ENCODE measurements around the gene ASIC4.

ASIC4 gene

GRCh38 chr2:219513787-219514186, 495 bp upstream of the ASIC4 start:
- H3K27ac ChIP-seq (ENCODE audit: low read depth, low read length) = no peak overlapping the region
- H3K9ac ChIP-seq (ENCODE audit: low read length in 5 of 5) = no peak overlapping the region
- H3K4me3 ChIP-seq (ENCODE audit: low read depth in 1 of 5, low read length in 5 of 5) = no peak overlapping the region
- H3K4me1 ChIP-seq (ENCODE audit: control insufficient read depth in 5 of 5, insufficient read depth in 5 of 5, low read length in 5 of 5) = peaks cover 0 to 32% (median 12%) of the 10 kb centered on the region in 5 donors
- H3K36me3 ChIP-seq (ENCODE audit: control insufficient read depth in 5 of 5, insufficient read depth in 5 of 5, low read length in 5 of 5) = no peaks in the 10 kb centered on the region
- peaks cover 27 to 77% (median 71%) of the 10 kb centered on the region in 5 donors for H3K27me3 ChIP-seq (ENCODE audit: control insufficient read depth in 5 of 5, insufficient read depth in 4 of 5, low read length in 5 of 5)
- H3K9me3 ChIP-seq (ENCODE audit: control insufficient read depth in 5 of 5, low read length in 5 of 5) = no peaks in the 10 kb centered on the region

DNA sequence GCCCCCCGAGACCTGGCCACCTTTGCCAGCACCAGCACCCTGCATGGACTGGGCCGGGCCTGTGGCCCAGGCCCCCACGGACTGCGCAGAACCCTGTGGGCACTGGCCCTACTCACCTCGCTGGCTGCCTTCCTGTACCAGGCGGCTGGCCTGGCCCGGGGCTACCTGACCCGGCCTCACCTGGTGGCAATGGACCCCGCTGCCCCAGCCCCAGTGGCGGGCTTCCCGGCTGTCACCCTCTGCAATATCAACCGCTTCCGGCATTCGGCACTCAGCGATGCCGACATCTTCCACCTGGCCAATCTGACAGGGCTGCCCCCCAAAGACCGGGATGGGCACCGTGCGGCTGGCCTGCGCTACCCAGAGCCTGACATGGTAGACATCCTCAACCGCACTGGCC, 554 bp downstream of the ASIC4 start:
- Histone ChIP-seq H3K4me3 (ENCODE audit: low read depth in 1 of 5, low read length in 5 of 5) (no peak overlapping the region), H3K9me3 (ENCODE audit: control insufficient read depth in 5 of 5, low read length in 5 of 5) (no peaks in the 10 kb centered on the region), H3K27me3 (ENCODE audit: control insufficient read depth in 5 of 5, insufficient read depth in 4 of 5, low read length in 5 of 5) (peaks cover 27 to 79% (median 73%) of the 10 kb centered on the region in 5 donors), H3K4me1 (ENCODE audit: control insufficient read depth in 5 of 5, insufficient read depth in 5 of 5, low read length in 5 of 5) (peaks cover 0 to 25% (median 7%) of the 10 kb centered on the region in 5 donors), H3K9ac (ENCODE audit: low read length in 5 of 5) (no peak overlapping the region), H3K27ac (ENCODE audit: low read depth, low read length) (no peak overlapping the region), H3K36me3 (ENCODE audit: control insufficient read depth in 5 of 5, insufficient read depth in 5 of 5, low read length in 5 of 5) (no peaks in the 10 kb centered on the region)

GRCh38 chr2:219515874-219516629, 1.8 kb downstream of the ASIC4 start:
- Histone ChIP-seq H3K9ac (ENCODE audit: low read length in 5 of 5) (no peak overlapping the region), H3K4me3 (ENCODE audit: low read depth in 1 of 5, low read length in 5 of 5) (no peak overlapping the region), H3K27me3 (ENCODE audit: control insufficient read depth in 5 of 5, insufficient read depth in 4 of 5, low read length in 5 of 5) (peaks cover 28 to 85% (median 73%) of the 10 kb centered on the region in 5 donors)

DNA sequence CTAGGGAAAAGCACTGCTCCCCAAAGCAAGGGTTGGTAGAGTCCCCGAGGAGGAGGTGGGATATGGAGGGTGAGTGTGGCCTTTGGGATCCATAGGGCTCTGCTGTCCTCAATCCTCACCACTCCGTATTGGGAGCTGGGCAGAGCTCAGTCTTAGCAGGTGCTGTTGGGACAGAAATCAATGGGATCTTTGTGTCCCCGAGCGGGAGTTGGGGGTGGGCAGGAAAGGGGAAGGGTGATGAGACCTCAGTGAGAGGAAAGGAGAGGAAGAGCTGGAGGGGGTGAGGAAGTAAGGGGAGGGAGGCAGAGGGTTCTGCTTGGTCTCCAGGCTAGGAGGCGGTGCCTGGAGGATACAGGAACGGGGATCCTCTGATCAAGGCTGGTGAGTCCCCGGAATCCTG, 2.6 kb downstream of the ASIC4 start:
- Histone ChIP-seq H3K27me3 (ENCODE audit: control insufficient read depth in 5 of 5, insufficient read depth in 4 of 5, low read length in 5 of 5) (peaks cover 32 to 86% (median 78%) of the 10 kb centered on the region in 5 donors), H3K9ac (ENCODE audit: low read length in 5 of 5) (no peak overlapping the region), H3K27ac (ENCODE audit: low read depth, low read length) (no peak overlapping the region), H3K36me3 (ENCODE audit: control insufficient read depth in 5 of 5, insufficient read depth in 5 of 5, low read length in 5 of 5) (no peaks in the 10 kb centered on the region), H3K4me3 (ENCODE audit: low read depth in 1 of 5, low read length in 5 of 5) (no peak overlapping the region), H3K9me3 (ENCODE audit: control insufficient read depth in 5 of 5, low read length in 5 of 5) (no peaks in the 10 kb centered on the region), H3K4me1 (ENCODE audit: control insufficient read depth in 5 of 5, insufficient read depth in 5 of 5, low read length in 5 of 5) (peaks cover 0 to 20% (median 2%) of the 10 kb centered on the region in 5 donors)

More at GRCh38 chr2:219515874-219516629, 1.8 kb downstream of the ASIC4 start:
- no peak overlapping the region for H3K27ac ChIP-seq (ENCODE audit: low read depth, low read length)
- H3K4me1 ChIP-seq (ENCODE audit: control insufficient read depth in 5 of 5, insufficient read depth in 5 of 5, low read length in 5 of 5) = peaks cover 0 to 18% (median under 1%) of the 10 kb centered on the region in 5 donors
- H3K9me3 ChIP-seq (ENCODE audit: control insufficient read depth in 5 of 5, low read length in 5 of 5) = no peaks in the 10 kb centered on the region
- H3K36me3 ChIP-seq (ENCODE audit: control insufficient read depth in 5 of 5, insufficient read depth in 5 of 5, low read length in 5 of 5) = no peaks in the 10 kb centered on the region

DNA sequence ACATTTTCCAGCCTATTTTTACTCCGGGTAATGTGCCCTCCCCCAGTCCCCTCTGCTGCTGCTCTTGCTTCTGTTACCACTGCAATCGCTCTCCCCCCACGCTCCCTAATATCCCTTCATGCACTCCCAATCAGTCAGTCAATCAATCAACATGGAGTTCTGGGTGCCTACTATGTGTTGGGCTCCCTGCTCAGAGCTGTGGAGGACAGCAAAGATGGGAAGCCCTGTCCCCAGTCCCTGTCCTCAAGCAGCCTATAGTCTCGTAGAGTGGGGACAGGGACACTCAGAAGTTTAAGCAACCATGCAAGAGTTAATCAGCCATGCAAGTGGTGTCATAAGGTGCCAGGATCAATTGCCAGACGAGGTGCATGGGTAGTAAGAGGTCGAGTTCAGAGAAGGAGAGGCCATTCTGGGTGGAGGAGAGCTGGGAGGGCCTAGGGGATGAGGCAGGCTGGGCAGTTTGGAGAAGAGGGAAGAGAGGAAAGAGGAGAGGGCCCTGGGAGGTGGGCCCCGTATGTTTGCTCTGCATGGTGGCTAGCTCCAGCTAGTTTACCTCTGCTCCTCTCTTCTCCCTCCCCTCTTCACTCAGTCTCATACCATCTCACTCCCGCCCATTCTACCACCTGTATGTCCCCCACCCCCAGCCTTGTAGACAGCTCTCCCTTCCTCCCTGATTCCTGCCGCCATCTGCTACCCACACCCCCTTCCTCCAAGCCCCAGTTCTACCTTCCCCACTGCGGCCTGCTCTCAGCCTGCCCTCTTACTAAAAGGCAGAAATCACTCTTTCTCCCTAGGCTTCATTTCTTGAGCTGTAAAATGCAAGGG, 3.9 kb downstream of the ASIC4 start:
- peaks cover 0 to 22% (median 2%) of the 10 kb centered on the region in 5 donors for H3K4me1 ChIP-seq (ENCODE audit: control insufficient read depth in 5 of 5, insufficient read depth in 5 of 5, low read length in 5 of 5)
- H3K27me3 ChIP-seq (ENCODE audit: control insufficient read depth in 5 of 5, insufficient read depth in 4 of 5, low read length in 5 of 5) = peaks cover 25 to 84% (median 72%) of the 10 kb centered on the region in 5 donors
- H3K9ac ChIP-seq (ENCODE audit: low read length in 5 of 5) = no peak overlapping the region
- H3K4me3 ChIP-seq (ENCODE audit: low read depth in 1 of 5, low read length in 5 of 5) = no peak overlapping the region
- no peak overlapping the region for H3K27ac ChIP-seq (ENCODE audit: low read depth, low read length)
- no peaks in the 10 kb centered on the region for H3K36me3 ChIP-seq (ENCODE audit: control insufficient read depth in 5 of 5, insufficient read depth in 5 of 5, low read length in 5 of 5)
- H3K9me3 ChIP-seq (ENCODE audit: control insufficient read depth in 5 of 5, low read length in 5 of 5) = no peaks in the 10 kb centered on the region

- H3K27ac ChIP-seq (ENCODE audit: low read depth, low read length) = no peak overlapping the region
- no peak overlapping the region for H3K9ac ChIP-seq (ENCODE audit: low read length in 5 of 5)
- H3K4me1 ChIP-seq (ENCODE audit: control insufficient read depth in 5 of 5, insufficient read depth in 5 of 5, low read length in 5 of 5) = peaks cover 0 to 12% (median 2%) of the 10 kb centered on the region in 5 donors
- no peak overlapping the region for H3K4me3 ChIP-seq (ENCODE audit: low read depth in 1 of 5, low read length in 5 of 5)
- H3K27me3 ChIP-seq (ENCODE audit: control insufficient read depth in 5 of 5, insufficient read depth in 4 of 5, low read length in 5 of 5) = peaks cover 30 to 84% (median 70%) of the 10 kb centered on the region in 5 donors
- no peaks in the 10 kb centered on the region for H3K36me3 ChIP-seq (ENCODE audit: control insufficient read depth in 5 of 5, insufficient read depth in 5 of 5, low read length in 5 of 5)
- no peaks in the 10 kb centered on the region for H3K9me3 ChIP-seq (ENCODE audit: control insufficient read depth in 5 of 5, low read length in 5 of 5)
Measured at GRCh38 chr2:219519526-219519916, 5.2 kb downstream of the ASIC4 start.

- H3K27me3 ChIP-seq (ENCODE audit: control insufficient read depth in 5 of 5, insufficient read depth in 4 of 5, low read length in 5 of 5) = peaks cover 33 to 83% (median 70%) of the 10 kb centered on the region in 5 donors
- peaks cover 0 to 12% (median 2%) of the 10 kb centered on the region in 5 donors for H3K4me1 ChIP-seq (ENCODE audit: control insufficient read depth in 5 of 5, insufficient read depth in 5 of 5, low read length in 5 of 5)
Measured at GRCh38 chr2:219520079-219520478, 5.8 kb downstream of the ASIC4 start.

GRCh38 chr2:219521066-219521880, 7.0 kb downstream of the ASIC4 start:
- Histone ChIP-seq H3K4me3 (ENCODE audit: low read depth in 1 of 5, low read length in 5 of 5) (no peak overlapping the region), H3K4me1 (ENCODE audit: control insufficient read depth in 5 of 5, insufficient read depth in 5 of 5, low read length in 5 of 5) (peaks cover 0 to 12% (median 2%) of the 10 kb centered on the region in 5 donors), H3K9ac (ENCODE audit: low read length in 5 of 5) (no peak overlapping the region), H3K27me3 (ENCODE audit: control insufficient read depth in 5 of 5, insufficient read depth in 4 of 5, low read length in 5 of 5) (peaks cover 44 to 82% (median 69%) of the 10 kb centered on the region in 5 donors), H3K36me3 (ENCODE audit: control insufficient read depth in 5 of 5, insufficient read depth in 5 of 5, low read length in 5 of 5) (no peaks in the 10 kb centered on the region), H3K9me3 (ENCODE audit: control insufficient read depth in 5 of 5, low read length in 5 of 5) (no peaks in the 10 kb centered on the region), H3K27ac (ENCODE audit: low read depth, low read length) (no peak overlapping the region)

More at GRCh38 chr2:219520079-219520478, 5.8 kb downstream of the ASIC4 start:
- no peak overlapping the region for H3K4me3 ChIP-seq (ENCODE audit: low read depth in 1 of 5, low read length in 5 of 5)
- H3K9me3 ChIP-seq (ENCODE audit: control insufficient read depth in 5 of 5, low read length in 5 of 5) = no peaks in the 10 kb centered on the region
- H3K27ac ChIP-seq (ENCODE audit: low read depth, low read length) = no peak overlapping the region
- no peak overlapping the region for H3K9ac ChIP-seq (ENCODE audit: low read length in 5 of 5)
- no peaks in the 10 kb centered on the region for H3K36me3 ChIP-seq (ENCODE audit: control insufficient read depth in 5 of 5, insufficient read depth in 5 of 5, low read length in 5 of 5)

DNA sequence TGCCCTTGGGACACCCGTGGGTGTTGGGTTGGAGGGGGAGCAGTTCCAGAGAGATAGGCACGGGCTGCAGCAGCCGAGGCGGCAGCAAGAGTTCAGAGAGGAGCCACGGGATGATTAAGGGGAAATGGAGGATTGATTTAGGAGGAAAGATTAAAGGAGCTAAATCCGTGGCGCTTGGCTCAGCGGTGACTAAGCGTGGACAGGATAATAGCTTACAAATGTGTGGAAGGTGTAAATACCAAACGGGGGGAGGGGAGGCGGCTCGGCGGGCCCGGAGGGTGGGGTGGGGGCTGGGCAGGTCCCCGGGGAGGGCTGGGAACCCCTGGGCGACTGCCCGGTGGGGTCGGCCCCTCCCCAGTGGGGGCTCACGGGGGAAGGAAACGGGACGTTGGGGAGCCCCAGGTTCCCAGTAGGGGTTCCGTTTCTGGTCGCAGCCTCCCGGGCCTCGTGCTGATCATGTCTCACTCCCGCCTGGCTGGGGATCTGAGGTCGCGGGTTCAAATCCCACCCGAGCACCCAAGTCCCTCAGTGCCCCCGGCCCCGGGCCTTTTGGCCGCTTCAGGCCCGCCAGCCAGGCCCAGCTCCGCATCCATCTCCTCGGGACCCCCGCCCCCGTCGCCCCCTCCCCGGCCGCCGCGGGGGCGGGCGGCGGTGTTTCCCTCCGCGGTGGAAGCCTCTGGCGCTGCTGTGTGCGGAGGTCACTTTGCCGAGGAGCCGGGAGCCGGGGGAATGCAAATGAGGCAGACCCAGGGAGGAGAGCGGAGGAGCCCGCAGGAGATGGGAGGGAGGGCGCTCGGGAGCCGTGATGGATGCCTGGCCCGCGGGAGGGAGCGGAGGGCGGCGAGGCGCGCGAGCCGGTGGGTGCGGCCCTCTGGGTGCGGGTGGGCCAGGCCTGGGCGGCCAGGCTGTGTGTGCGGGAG, 8.1 kb downstream of the ASIC4 start:
- Histone ChIP-seq H3K27me3 (ENCODE audit: control insufficient read depth in 5 of 5, insufficient read depth in 4 of 5, low read length in 5 of 5) (peaks cover 48 to 84% (median 69%) of the 10 kb centered on the region in 5 donors), H3K27ac (ENCODE audit: low read depth, low read length) (no peak overlapping the region), H3K4me1 (ENCODE audit: control insufficient read depth in 5 of 5, insufficient read depth in 5 of 5, low read length in 5 of 5) (peaks cover 0 to 12% (median 2%) of the 10 kb centered on the region in 5 donors), H3K9ac (ENCODE audit: low read length in 5 of 5) (no peak overlapping the region), H3K9me3 (ENCODE audit: control insufficient read depth in 5 of 5, low read length in 5 of 5) (no peaks in the 10 kb centered on the region), H3K4me3 (ENCODE audit: low read depth in 1 of 5, low read length in 5 of 5) (no peak overlapping the region), H3K36me3 (ENCODE audit: control insufficient read depth in 5 of 5, insufficient read depth in 5 of 5, low read length in 5 of 5) (no peaks in the 10 kb centered on the region)
